GM23338 (cell line): ENCODE results near the gene APOBEC3A. TPM values are rescaled to one million over a fixed set of nuclear protein-coding genes. Genes with fewer than 3 reads are reported as not detected.
A peak's percentile ranks its signal among the peaks of the same experiment; 100 is the strongest.
"Not testable (repeated sequence)": the region's sequence is repeated elsewhere in the genome, so short reads cannot be mapped to it uniquely, and the experiment has no call there.

ENCODE experiments used
- ATAC-seq: fragments of 200-7000 bp; cut with Tn5 transposase; 3 replicates; pipeline ENCODE4 v1.9.1; 2020
- DNase-seq: peaks from one replicate; pipeline ENCODE4 v3.0.0-alpha.2; 2015; ENCODE audit warnings: low spot score
- H2AFZ ChIP-seq: fragments of 200-600 bp; sonication (generic); 2 replicates; pipeline ENCODE4 v1.8.0; 2016; ENCODE audit warnings: antibody characterized with exemption, mild to moderate bottlenecking, moderate library complexity
- H3F3A ChIP-seq: fragments of 200-600 bp; sonication (generic); replicated peaks from 2 replicates; pipeline ENCODE4 v1.8.0; 2017; ENCODE audit warnings: antibody characterized with exemption, mixed run types, low read depth
- H3K27ac ChIP-seq: fragments of 200-600 bp; sonication (generic); 2 replicates; pipeline ENCODE4 v1.6.1; 2016; ENCODE audit warnings: low read depth
- H3K27me3 ChIP-seq: fragments of 200-600 bp; sonication (generic); 2 replicates; pipeline ENCODE4 v1.8.0; 2016; ENCODE audit warnings: mild to moderate bottlenecking, mixed run types, moderate library complexity; ENCODE audit not compliant: insufficient read depth
- H3K36me3 ChIP-seq: fragments of 200-600 bp; sonication (generic); 2 replicates; pipeline ENCODE4 v1.8.0; 2016; ENCODE audit warnings: mild to moderate bottlenecking; ENCODE audit not compliant: insufficient read depth
- H3K4me1 ChIP-seq: fragments of 200-600 bp; sonication (generic); 2 replicates; pipeline ENCODE4 v1.8.0; 2016; ENCODE audit warnings: mild to moderate bottlenecking, moderate library complexity; ENCODE audit not compliant: insufficient read depth
- H3K4me2 ChIP-seq: fragments of 200-600 bp; sonication (generic); 2 replicates; pipeline ENCODE4 v1.7.1; 2017; ENCODE audit warnings: mixed run types
- H3K4me3 ChIP-seq: fragments of 200-600 bp; sonication (generic); 2 replicates; pipeline ENCODE4 v1.6.1; 2016; ENCODE audit warnings: mixed run types
- H3K79me2 ChIP-seq: fragments of 200-600 bp; sonication (generic); replicated peaks from 2 replicates; pipeline ENCODE4 v1.8.0; 2017; ENCODE audit warnings: mild to moderate bottlenecking; ENCODE audit not compliant: insufficient read depth
- H3K9me2 ChIP-seq: fragments of 200-600 bp; sonication (generic); 2 replicates; pipeline ENCODE4 v1.8.0; 2017; ENCODE audit not compliant: insufficient read depth
- H4K20me1 ChIP-seq: fragments of 200-600 bp; sonication (generic); replicated peaks from 2 replicates; pipeline ENCODE4 v1.8.0; 2017; ENCODE audit warnings: mild to moderate bottlenecking; ENCODE audit not compliant: insufficient read depth
- H3K27ac Mint-ChIP-seq: 2 replicates; pipeline ENCODE4 v1.8.0; 2020; ENCODE audit warnings: inconsistent platforms, mild to moderate bottlenecking, moderate library complexity, mixed read lengths
- H3K27me3 Mint-ChIP-seq: 3 replicates; pipeline ENCODE4 v1.8.0; 2022; ENCODE audit warnings: low read depth, mild to moderate bottlenecking, moderate library complexity, mixed read lengths, inconsistent platforms; ENCODE audit not compliant: insufficient read depth, poor library complexity
- H3K36me3 Mint-ChIP-seq: 3 replicates; pipeline ENCODE4 v1.8.0; 2021; ENCODE audit warnings: low read depth, mild to moderate bottlenecking, inconsistent platforms, moderate library complexity, mixed read lengths
- H3K4me1 Mint-ChIP-seq: 3 replicates; pipeline ENCODE4 v1.8.0; 2020; ENCODE audit warnings: mild to moderate bottlenecking, inconsistent platforms, mixed read lengths
- H3K4me3 Mint-ChIP-seq: 3 replicates; pipeline ENCODE4 v1.8.0; 2021; ENCODE audit warnings: moderate library complexity, mild to moderate bottlenecking, inconsistent platforms, mixed read lengths
- H3K9me3 Mint-ChIP-seq: 3 replicates; pipeline ENCODE4 v1.8.0; 2020; ENCODE audit warnings: moderate library complexity, mild to moderate bottlenecking, inconsistent platforms, mixed read lengths
- CREB1 ChIP-seq: fragments of 250-450 bp; sonication (Bioruptor Pico); IDR thresholded peaks from 2 replicates; pipeline ENCODE4 v1.5.0; 2020; ENCODE audit warnings: low read depth, mild to moderate bottlenecking, moderate library complexity
- EZH2 ChIP-seq: fragments of 200-600 bp; sonication (generic); IDR thresholded peaks from one replicate; pipeline ENCODE4 v1.8.0; 2017; ENCODE audit warnings: antibody characterized with exemption, mild to moderate bottlenecking, low read depth; ENCODE audit not compliant: unreplicated experiment
- EZH2phosphoT487 ChIP-seq: fragments of 200-600 bp; sonication (generic); IDR thresholded peaks from one replicate; pipeline ENCODE4 v1.8.1; 2018; ENCODE audit warnings: antibody characterized with exemption; ENCODE audit not compliant: unreplicated experiment
- JUNB ChIP-seq: IDR thresholded peaks from one replicate; pipeline ENCODE4 v1.6.1; 2016; ENCODE audit warnings: antibody characterized with exemption; ENCODE audit not compliant: unreplicated experiment
- POLR2AphosphoS5 ChIP-seq: IDR thresholded peaks from 2 replicates; pipeline ENCODE4 v1.6.1; 2016; ENCODE audit warnings: antibody characterized with exemption, low read depth
- STAT1 ChIP-seq: IDR thresholded peaks from one replicate; pipeline ENCODE4 v1.6.1; 2016; ENCODE audit warnings: antibody characterized with exemption; ENCODE audit not compliant: unreplicated experiment
- ZNF331 ChIP-seq: fragments of 250-450 bp; sonication (Bioruptor Pico); IDR thresholded peaks from 2 replicates; pipeline ENCODE4 v1.5.0; 2020; ENCODE audit warnings: low read depth, mild to moderate bottlenecking, moderate library complexity
- polyA plus RNA-seq: library from polyadenylated mRNA; unstranded; fragments of >200 nt; fragmentation: Nextera tagmentation; extraction: Ambion mirVana; gene quantifications from 2 replicates; pipeline ENCODE4 v1.2.1, GENCODE V29; 2016
- total RNA-seq: library from RNA; depleted of rRNA; stranded (reverse); fragments of >200 nt; shearing (Covaris generic); gene quantifications from 2 replicates; pipeline ENCODE4 v1.2.3, GENCODE V29; 2014
- TF ChIP-seq, protein P1 (sequence below), 2 experiments: fragments of 200-600 bp in 1 of 2; sonication (generic) in 1 of 2; conservative IDR thresholded peaks; 2 replicates each; pipeline versions ENCODE4 v1.5.1 to v1.6.1; 2016 to 2017; ENCODE audit warnings: antibody characterized with exemption in 2 of 2, low read depth in 2 of 2, mild to moderate bottlenecking in 2 of 2, moderate library complexity in 1 of 2

Gene APOBEC3A
- total and polyA plus RNA-seq, 2 experiments from 2014 or later: 0.21 TPM; not detected in 1

DNA sequence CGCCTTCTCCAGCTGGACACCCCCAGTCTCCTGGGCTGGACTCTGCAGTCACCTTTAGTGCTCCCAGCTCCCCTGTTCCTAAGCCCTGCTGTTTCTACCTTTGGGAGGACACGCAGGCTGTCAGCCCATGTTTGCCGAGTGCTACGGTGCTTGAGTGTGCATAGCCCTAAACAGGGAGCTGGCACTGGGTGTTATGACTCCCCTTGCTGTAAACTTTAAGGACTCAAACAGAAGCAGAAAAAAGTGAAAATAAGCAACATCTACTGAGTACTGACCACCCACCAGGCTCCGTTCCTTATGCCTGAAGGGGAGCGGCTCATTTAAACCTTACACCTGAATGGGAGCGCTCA, 17.4 kb downstream of the APOBEC3A start:
- Mint-ChIP-seq H3K4me1 (no peaks in the 10 kb centered on the region; the same call in 2 of the 3 replicates), H3K4me3 (no peak overlapping the region), H3K27ac (no peak overlapping the region), H3K9me3 (peaks cover 46% of the 10 kb centered on the region), H3K36me3 (peaks cover 29% of the 10 kb centered on the region; the same call in 2 of the 3 replicates), H3K27me3 (peaks cover 10% of the 10 kb centered on the region)
- ATAC-seq (no peak), DNase-seq (no peak)
- H4K20me1 ChIP-seq: no peaks in the 10 kb centered on the region
- no peak overlapping the region for H3K4me3 ChIP-seq
- peaks cover 6% of the 10 kb centered on the region; the same call in 1 of the 2 replicates for H3K36me3 ChIP-seq
- no peak overlapping the region for H2AFZ ChIP-seq
- H3F3A ChIP-seq: no peaks in the 10 kb centered on the region
- no peak overlapping the region for H3K4me2 ChIP-seq
- H3K9me2 ChIP-seq: no peaks in the 10 kb centered on the region
- H3K79me2 ChIP-seq: no peaks in the 10 kb centered on the region
- H3K27me3 ChIP-seq: no peaks in the 10 kb centered on the region
- no peak overlapping the region for H3K27ac ChIP-seq
- TF ChIP-seq JUNB: no peak
- TF ChIP-seq ZNF331: no peak
- TF ChIP-seq POLR2AphosphoS5: no peak
- no peak for TF ChIP-seq EZH2phosphoT487
- TF ChIP-seq STAT1: no peak
- TF ChIP-seq, protein P1, sequence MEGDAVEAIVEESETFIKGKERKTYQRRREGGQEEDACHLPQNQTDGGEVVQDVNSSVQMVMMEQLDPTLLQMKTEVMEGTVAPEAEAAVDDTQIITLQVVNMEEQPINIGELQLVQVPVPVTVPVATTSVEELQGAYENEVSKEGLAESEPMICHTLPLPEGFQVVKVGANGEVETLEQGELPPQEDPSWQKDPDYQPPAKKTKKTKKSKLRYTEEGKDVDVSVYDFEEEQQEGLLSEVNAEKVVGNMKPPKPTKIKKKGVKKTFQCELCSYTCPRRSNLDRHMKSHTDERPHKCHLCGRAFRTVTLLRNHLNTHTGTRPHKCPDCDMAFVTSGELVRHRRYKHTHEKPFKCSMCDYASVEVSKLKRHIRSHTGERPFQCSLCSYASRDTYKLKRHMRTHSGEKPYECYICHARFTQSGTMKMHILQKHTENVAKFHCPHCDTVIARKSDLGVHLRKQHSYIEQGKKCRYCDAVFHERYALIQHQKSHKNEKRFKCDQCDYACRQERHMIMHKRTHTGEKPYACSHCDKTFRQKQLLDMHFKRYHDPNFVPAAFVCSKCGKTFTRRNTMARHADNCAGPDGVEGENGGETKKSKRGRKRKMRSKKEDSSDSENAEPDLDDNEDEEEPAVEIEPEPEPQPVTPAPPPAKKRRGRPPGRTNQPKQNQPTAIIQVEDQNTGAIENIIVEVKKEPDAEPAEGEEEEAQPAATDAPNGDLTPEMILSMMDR (conservative IDR thresholded peaks at IDR 0.05; ENCODE audit: low read depth in 2 of 2): no peak
- TF ChIP-seq EZH2: no peak
- no peak for TF ChIP-seq CREB1
- H3K4me1 ChIP-seq: no peaks in the 10 kb centered on the region

- not testable (repeated sequence) for H3K27ac Mint-ChIP-seq, H3K4me1 ChIP-seq, H3K4me3 ChIP-seq, DNase-seq, H3K4me3 Mint-ChIP-seq, H3F3A ChIP-seq, H3K27me3 ChIP-seq, H3K79me2 ChIP-seq, H3K4me2 ChIP-seq, H4K20me1 ChIP-seq, H3K9me2 ChIP-seq, H2AFZ ChIP-seq, H3K27ac ChIP-seq, H3K36me3 ChIP-seq, ATAC-seq
- H3K9me3 Mint-ChIP-seq: peaks cover 50% of the 10 kb centered on the region
- H3K27me3 Mint-ChIP-seq: peaks cover 20% of the 10 kb centered on the region
- H3K36me3 Mint-ChIP-seq: peaks cover 34% of the 10 kb centered on the region; the same call in 2 of the 3 replicates
- peaks cover 13% of the 10 kb centered on the region for H3K4me1 Mint-ChIP-seq
Observed at GRCh38 chr22:38977289-38977688, 19.9 kb downstream of the APOBEC3A start.

- H3K79me2 ChIP-seq, H3K27ac Mint-ChIP-seq, H4K20me1 ChIP-seq, H3K4me3 Mint-ChIP-seq, H3K27ac ChIP-seq, H3K27me3 ChIP-seq, H3F3A ChIP-seq, ATAC-seq, H3K9me2 ChIP-seq, DNase-seq: not testable (repeated sequence)
- peaks cover 13% of the 10 kb centered on the region for H3K4me1 Mint-ChIP-seq
- H3K36me3 Mint-ChIP-seq: peaks cover 54% of the 10 kb centered on the region
- peak overlapping the region; percentile 62 for H3K4me2 ChIP-seq
- peaks cover 13% of the 10 kb centered on the region for H3K36me3 ChIP-seq
- peaks cover 21% of the 10 kb centered on the region for H3K27me3 Mint-ChIP-seq
- H3K4me1 ChIP-seq: peaks cover 11% of the 10 kb centered on the region
- peak overlapping the region; percentile 52; the same call in 1 of the 2 replicates for H2AFZ ChIP-seq
- 0 out of 2 replicates have a peak overlapping the region, but pooled peaks have one; percentile 21 for H3K4me3 ChIP-seq
- peaks cover 64% of the 10 kb centered on the region for H3K9me3 Mint-ChIP-seq
Observed at GRCh38 chr22:38980587-38980986, 23.2 kb downstream of the APOBEC3A start.
